Right cardiac atrium (tissue), 5 donors: ENCODE measurements around the gene ARHGEF26. TPM values are rescaled to one million over a fixed set of nuclear protein-coding genes. Genes with fewer than 3 reads are reported as not detected.

Experiments
- ATAC-seq, 2 donors: fragments of 200-7000 bp; cut with Tn5 transposase; one replicate each; pipeline versions ENCODE4 v1.8.0 to v1.9.1; 2020; ENCODE audit warnings: moderate library complexity in 2 of 2, mild to moderate bottlenecking in 1 of 2
- DNase-seq, 3 donors: peaks; one replicate each; pipeline ENCODE4 v3.0.0-alpha.2; 2020
- H3K27ac ChIP-seq: one replicate; pipeline ENCODE4 v1.5.1; 2013; ENCODE audit warnings: mild to moderate bottlenecking, low read length, control low read depth, moderate library complexity
- H3K27me3 ChIP-seq: one replicate; pipeline ENCODE4 v1.6.1; 2013; ENCODE audit not compliant: control insufficient read depth, insufficient read depth
- H3K4me1 ChIP-seq: one replicate; pipeline ENCODE4 v1.6.1; 2013; ENCODE audit warnings: low read length; ENCODE audit not compliant: control insufficient read depth, insufficient read depth
- H3K4me3 ChIP-seq: one replicate; pipeline ENCODE4 v1.5.1; 2013; ENCODE audit warnings: low read length, control low read depth
- H3K9me3 ChIP-seq: one replicate; pipeline ENCODE4 v1.6.1; 2013; ENCODE audit warnings: low read length; ENCODE audit not compliant: control insufficient read depth
- WGBS: extraction: QIAGEN DNeasy Blood & Tissue Kit; methylation state at CpG from one replicate; pipeline ENCODE4 v1.1.7; 2013; 5-methylcytosine and 5-hydroxymethylcytosine counted together
- intact Hi-C, 4 donors: fragments of 100-400 bp; cut with DNase I; formaldehyde crosslinking; loops; one replicate each; pipeline versions ENCODE4 v1.11.0 to v1.14.0; 2022 to 2023
- polyA plus RNA-seq: library from polyadenylated mRNA; stranded (reverse); fragments of 200-250 nt; gene quantifications from one replicate; pipeline ENCODE4 v1.2.3, GENCODE V29; 2013
- total RNA-seq, 4 donors: library from RNA; stranded (reverse); fragmentation: NEBNext Ultra II Directional; extraction: Animal tissue kit (Norgen Biotek cat#: 25700); gene quantifications; one replicate each; pipeline ENCODE4 v1.2.1, GENCODE V29; 2021
- donor health status: healthy with polysubstance abuse.
- donor health status: DM: no; HTN: yes; CAD: no.
- donor health status: DM: no; HTN: no; CAD: no.
- donor health status: DM: no; HTN: yes; CAD: no; lungs with severe emphysema.
- donor health status: DM: yes; HTN: yes; CAD: no.

Gene ARHGEF26
- total and polyA plus RNA-seq, 5 donors: 3.3 to 7.5 (median 5.0) TPM

GRCh38 chr3:154252759-154253638 is 131.8 kb downstream of the ARHGEF26 start:
- no peak overlapping the region for H3K27ac ChIP-seq

GRCh38 chr3:154254527-154254926 is 133.3 kb downstream of the ARHGEF26 start:
- H3K4me3 ChIP-seq: no peak overlapping the region
- intact Hi-C loops: loop anchor here in 1 of 4 donors (10.0 kb wide), 2 partner anchors 130 to 160 kb away; partner anchors contain the start of gene ARHGEF26
- H3K27ac ChIP-seq: no peak overlapping the region
- ATAC-seq (no peak), DNase-seq (no peak)
- H3K4me1 ChIP-seq: no peaks in the 10 kb centered on the region
- H3K9me3 ChIP-seq: peaks cover 2% of the 10 kb centered on the region
- H3K27me3 ChIP-seq: no peaks in the 10 kb centered on the region
- WGBS: 70% methylated on average over 8 of the region's 8 CpGs

More at GRCh38 chr3:154252759-154253638, 131.8 kb downstream of the ARHGEF26 start:
- Histone ChIP-seq H3K9me3 (peaks cover 2% of the 10 kb centered on the region), H3K27me3 (no peaks in the 10 kb centered on the region), H3K4me1 (no peaks in the 10 kb centered on the region), H3K4me3 (no peak overlapping the region)
- ATAC-seq (peak; percentile 93 to 95), DNase-seq (peak; percentile 92 to 97 (median 95))
- intact Hi-C loops: loop anchor here in 1 of 4 donors (10.0 kb wide), 2 partner anchors 128 to 158 kb away; partner anchors contain the start of gene ARHGEF26
- WGBS: 6% methylated on average over 11 of the region's 11 CpGs

- ATAC-seq (no peak), DNase-seq (no peak)
- H3K27me3 ChIP-seq: no peaks in the 10 kb centered on the region
- no peaks in the 10 kb centered on the region for H3K9me3 ChIP-seq
- no peaks in the 10 kb centered on the region for H3K4me1 ChIP-seq
- intact Hi-C loops: no loop called here
- WGBS: 60% methylated on average over 2 of the region's 2 CpGs
- no peak overlapping the region for H3K27ac ChIP-seq
- H3K4me3 ChIP-seq: no peak overlapping the region
Observed at GRCh38 chr3:154273381-154273780, 152.2 kb downstream of the ARHGEF26 start.

- no peak overlapping the region for H3K4me3 ChIP-seq
- no peak for DNase-seq
- H3K4me1 ChIP-seq: no peaks in the 10 kb centered on the region
- H3K27ac ChIP-seq: no peak overlapping the region
- no peaks in the 10 kb centered on the region for H3K27me3 ChIP-seq
- 12% methylated on average over 2 of the region's 2 CpGs for WGBS
- no peaks in the 10 kb centered on the region for H3K9me3 ChIP-seq
- ATAC-seq: peak; percentile 37 to 67
- intact Hi-C loops: no loop called here
Observed at GRCh38 chr3:154274348-154274747, 153.2 kb downstream of the ARHGEF26 start.

- H3K27ac ChIP-seq: no peak overlapping the region
- H3K9me3 ChIP-seq: no peaks in the 10 kb centered on the region
- H3K27me3 ChIP-seq: no peaks in the 10 kb centered on the region
- peak; percentile 72 to 75 for ATAC-seq
- WGBS: 29% methylated on average over 2 of the region's 2 CpGs
- H3K4me3 ChIP-seq: no peak overlapping the region
- H3K4me1 ChIP-seq: no peaks in the 10 kb centered on the region
- intact Hi-C loops: no loop called here
- DNase-seq: no peak
Observed at GRCh38 chr3:154275292-154275691, 154.1 kb downstream of the ARHGEF26 start.

GRCh38 chr3:154275965-154276364 is 154.8 kb downstream of the ARHGEF26 start:
- ATAC-seq (peak in 1 of 2 donors; percentile 61), DNase-seq (no peak)
- H3K27ac ChIP-seq: no peak overlapping the region
- H3K27me3 ChIP-seq: no peaks in the 10 kb centered on the region
- intact Hi-C loops: no loop called here
- WGBS: 57% methylated on average over 2 of the region's 2 CpGs
- no peaks in the 10 kb centered on the region for H3K4me1 ChIP-seq
- H3K9me3 ChIP-seq: no peaks in the 10 kb centered on the region
- no peak overlapping the region for H3K4me3 ChIP-seq

GRCh38 chr3:154280161-154280560 is 159.0 kb downstream of the ARHGEF26 start:
- DNase-seq (no peak), ATAC-seq (no peak)
- Histone ChIP-seq H3K27ac (no peak overlapping the region), H3K9me3 (no peaks in the 10 kb centered on the region), H3K4me3 (no peak overlapping the region), H3K4me1 (no peaks in the 10 kb centered on the region), H3K27me3 (no peaks in the 10 kb centered on the region)
- intact Hi-C loops: no loop called here
- WGBS: 97% methylated on average over 1 of the region's 1 CpG

GRCh38 chr3:154285221-154285620 is 164.0 kb downstream of the ARHGEF26 start:
- no peak for DNase-seq
- no peaks in the 10 kb centered on the region for H3K9me3 ChIP-seq
- WGBS: 79% methylated on average over 2 of the region's 2 CpGs
- no peak for ATAC-seq
- H3K27ac ChIP-seq: no peak overlapping the region
- no peaks in the 10 kb centered on the region for H3K27me3 ChIP-seq
- intact Hi-C loops: no loop called here
- H3K4me3 ChIP-seq: no peak overlapping the region
- H3K4me1 ChIP-seq: no peaks in the 10 kb centered on the region

- Histone ChIP-seq H3K27me3 (no peaks in the 10 kb centered on the region), H3K4me1 (no peaks in the 10 kb centered on the region), H3K9me3 (no peaks in the 10 kb centered on the region), H3K4me3 (no peak overlapping the region), H3K27ac (no peak overlapping the region)
- ATAC-seq: no peak
- intact Hi-C loops: no loop called here
- 98% methylated on average over 5 of the region's 5 CpGs for WGBS
- DNase-seq: no peak
Observed at GRCh38 chr3:154290187-154290586, 169.0 kb downstream of the ARHGEF26 start.

GRCh38 chr3:154294016-154294415 is 172.8 kb downstream of the ARHGEF26 start:
- no peak for DNase-seq
- 96% methylated on average over 2 of the region's 2 CpGs for WGBS
- no peaks in the 10 kb centered on the region for H3K9me3 ChIP-seq
- no peak for ATAC-seq
- H3K27ac ChIP-seq: no peak overlapping the region
- no peaks in the 10 kb centered on the region for H3K4me1 ChIP-seq
- no peak overlapping the region for H3K4me3 ChIP-seq
- H3K27me3 ChIP-seq: no peaks in the 10 kb centered on the region
- intact Hi-C loops: no loop called here

GRCh38 chr3:154301561-154301960 is 180.4 kb downstream of the ARHGEF26 start:
- ATAC-seq: no peak
- intact Hi-C loops: no loop called here

More at GRCh38 chr3:154301561-154301960, 180.4 kb downstream of the ARHGEF26 start:
- Histone ChIP-seq H3K27ac (no peak overlapping the region), H3K9me3 (no peaks in the 10 kb centered on the region), H3K4me3 (no peak overlapping the region), H3K27me3 (no peaks in the 10 kb centered on the region), H3K4me1 (no peaks in the 10 kb centered on the region)
- 82% methylated on average over 3 of the region's 3 CpGs for WGBS
- DNase-seq: no peak
